RWPE2 (cell line): ENCODE data around the gene FGA.

Experiments used
- ATAC-seq: fragments of 200-7000 bp; cut with Tn5 transposase; 3 replicates; pipeline ENCODE4 v1.9.1; 2021; ENCODE audit warnings: low read depth
- DNase-seq: peaks from one replicate; pipeline ENCODE4 v3.0.0-alpha.2; 2020; ENCODE audit warnings: low spot score
- H3K27ac ChIP-seq: fragments of 450-650 bp; 2 replicates; pipeline ENCODE4 v1.5.1; 2017; ENCODE audit warnings: mild to moderate bottlenecking; ENCODE audit not compliant: poor library complexity, severe bottlenecking
- H3K27me3 ChIP-seq: fragments of 250-450 bp; sonication (Bioruptor Pico); 2 replicates; pipeline ENCODE4 v1.5.1; 2021; ENCODE audit warnings: mild to moderate bottlenecking, moderate library complexity; ENCODE audit not compliant: insufficient read depth, poor library complexity, severe bottlenecking
- H3K36me3 ChIP-seq: fragments of 250-450 bp; sonication (Bioruptor Pico); 2 replicates; pipeline ENCODE4 v1.5.1; 2020; ENCODE audit warnings: low read depth, mild to moderate bottlenecking, moderate library complexity
- H3K4me1 ChIP-seq: fragments of 250-450 bp; sonication (Bioruptor Pico); 2 replicates; pipeline ENCODE4 v1.5.1; 2021; ENCODE audit warnings: mild to moderate bottlenecking, moderate library complexity; ENCODE audit not compliant: insufficient read depth, poor library complexity, severe bottlenecking
- H3K4me3 ChIP-seq: fragments of 250-450 bp; sonication (Bioruptor Pico); 2 replicates; pipeline ENCODE4 v1.5.1; 2021; ENCODE audit warnings: mild to moderate bottlenecking, moderate library complexity; ENCODE audit not compliant: severe bottlenecking
- H3K9me3 ChIP-seq: fragments of 250-450 bp; sonication (Bioruptor Pico); 2 replicates; pipeline ENCODE4 v1.5.1; 2021; ENCODE audit warnings: mild to moderate bottlenecking, moderate library complexity; ENCODE audit not compliant: severe bottlenecking
- CTCF ChIP-seq: fragments of 450-650 bp; IDR thresholded peaks from one replicate; pipeline ENCODE4 v1.5.1; 2017; ENCODE audit warnings: mild to moderate bottlenecking, moderate library complexity; ENCODE audit not compliant: poor library complexity, severe bottlenecking

The FGA gene

DNA sequence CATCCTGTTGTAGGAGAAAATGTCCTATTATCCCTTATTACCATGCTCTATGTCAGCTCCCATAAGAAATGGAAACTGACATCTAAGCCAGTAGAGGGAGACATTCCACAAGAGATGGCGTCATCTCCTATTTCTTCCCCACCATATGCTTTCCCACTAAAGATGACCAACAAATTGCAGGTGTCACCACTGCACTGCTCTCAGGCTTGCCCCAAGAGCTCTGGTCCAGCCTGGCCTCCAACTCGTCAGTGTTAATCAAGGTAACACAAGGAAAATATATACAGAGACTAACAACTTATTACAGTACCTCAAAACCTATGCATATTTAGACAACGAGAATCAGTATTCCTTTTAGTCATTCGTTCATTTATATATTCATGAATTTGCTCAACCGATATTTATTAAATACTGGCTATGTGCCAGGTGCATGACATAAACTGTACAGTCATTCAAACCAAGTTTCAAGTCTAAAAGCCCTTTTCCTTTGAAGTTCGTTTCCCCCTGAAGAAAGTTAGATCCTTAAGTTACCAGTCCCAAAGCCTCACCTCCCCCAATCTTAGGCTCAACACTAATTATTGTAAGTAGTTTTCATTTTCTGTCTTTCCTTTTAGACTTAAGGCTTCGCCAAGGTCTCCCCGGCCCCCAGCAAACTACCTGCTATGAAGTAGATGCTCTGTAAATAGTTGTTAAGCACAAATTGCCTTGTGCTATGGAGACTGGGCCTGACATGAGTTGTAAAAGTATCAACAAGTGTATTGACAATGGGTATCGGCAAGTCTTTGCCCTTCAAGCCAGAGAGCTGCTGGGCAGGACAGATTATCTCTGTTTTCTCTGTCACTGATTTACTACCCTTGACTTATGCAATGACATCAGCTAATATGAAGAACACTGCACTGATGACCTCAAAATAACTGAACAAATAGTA lies 30.8 kb downstream of the FGA start:
- Histone ChIP-seq H3K36me3 (no peaks in the 10 kb centered on the region), H3K9me3 (no peaks in the 10 kb centered on the region), H3K27ac (peak overlapping the region; percentile 56), H3K4me1 (peaks cover 36% of the 10 kb centered on the region), H3K4me3 (no peak overlapping the region), H3K27me3 (no peaks in the 10 kb centered on the region)
- ATAC-seq: peak; percentile 43
- peak; percentile 84 for TF ChIP-seq CTCF
- no peak for DNase-seq

DNA sequence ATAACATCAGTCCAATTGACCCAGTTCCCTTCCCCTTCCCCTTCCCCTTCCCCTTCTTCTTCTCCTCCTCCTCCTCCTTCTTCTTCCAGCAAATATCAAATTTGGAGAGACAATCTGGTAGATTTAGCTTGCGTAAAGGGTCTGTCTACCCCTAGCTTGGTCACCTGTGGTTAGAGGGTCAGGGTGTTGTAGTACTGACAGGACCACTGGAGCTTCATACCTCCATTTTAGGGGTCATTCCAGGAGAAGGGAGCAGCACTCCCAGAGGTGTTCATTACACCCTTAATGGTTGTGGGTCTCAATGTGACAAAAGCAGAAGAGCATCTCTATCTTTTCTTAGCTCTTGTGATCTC lies 31.4 kb downstream of the FGA start:
- no peak for TF ChIP-seq CTCF

GRCh38 chr4:154551872-154552686 lies 38.5 kb downstream of the FGA start:
- H3K27ac ChIP-seq: no peak overlapping the region
- TF ChIP-seq CTCF: peak; percentile 92
- H3K4me1 ChIP-seq: peaks cover 12% of the 10 kb centered on the region
- no peak overlapping the region for H3K4me3 ChIP-seq
- peaks cover 23% of the 10 kb centered on the region for H3K36me3 ChIP-seq
- ATAC-seq: peak; percentile 68
- no peaks in the 10 kb centered on the region for H3K9me3 ChIP-seq
- peak; percentile 47 for DNase-seq
- no peaks in the 10 kb centered on the region for H3K27me3 ChIP-seq

More for the DNA sequence above, 31.4 kb downstream of the FGA start:
- no peak overlapping the region for H3K27ac ChIP-seq
- H3K36me3 ChIP-seq: no peaks in the 10 kb centered on the region
- no peak for DNase-seq
- H3K27me3 ChIP-seq: no peaks in the 10 kb centered on the region
- H3K4me3 ChIP-seq: no peak overlapping the region
- H3K9me3 ChIP-seq: no peaks in the 10 kb centered on the region
- ATAC-seq: no peak
- H3K4me1 ChIP-seq: peaks cover 30% of the 10 kb centered on the region

DNA sequence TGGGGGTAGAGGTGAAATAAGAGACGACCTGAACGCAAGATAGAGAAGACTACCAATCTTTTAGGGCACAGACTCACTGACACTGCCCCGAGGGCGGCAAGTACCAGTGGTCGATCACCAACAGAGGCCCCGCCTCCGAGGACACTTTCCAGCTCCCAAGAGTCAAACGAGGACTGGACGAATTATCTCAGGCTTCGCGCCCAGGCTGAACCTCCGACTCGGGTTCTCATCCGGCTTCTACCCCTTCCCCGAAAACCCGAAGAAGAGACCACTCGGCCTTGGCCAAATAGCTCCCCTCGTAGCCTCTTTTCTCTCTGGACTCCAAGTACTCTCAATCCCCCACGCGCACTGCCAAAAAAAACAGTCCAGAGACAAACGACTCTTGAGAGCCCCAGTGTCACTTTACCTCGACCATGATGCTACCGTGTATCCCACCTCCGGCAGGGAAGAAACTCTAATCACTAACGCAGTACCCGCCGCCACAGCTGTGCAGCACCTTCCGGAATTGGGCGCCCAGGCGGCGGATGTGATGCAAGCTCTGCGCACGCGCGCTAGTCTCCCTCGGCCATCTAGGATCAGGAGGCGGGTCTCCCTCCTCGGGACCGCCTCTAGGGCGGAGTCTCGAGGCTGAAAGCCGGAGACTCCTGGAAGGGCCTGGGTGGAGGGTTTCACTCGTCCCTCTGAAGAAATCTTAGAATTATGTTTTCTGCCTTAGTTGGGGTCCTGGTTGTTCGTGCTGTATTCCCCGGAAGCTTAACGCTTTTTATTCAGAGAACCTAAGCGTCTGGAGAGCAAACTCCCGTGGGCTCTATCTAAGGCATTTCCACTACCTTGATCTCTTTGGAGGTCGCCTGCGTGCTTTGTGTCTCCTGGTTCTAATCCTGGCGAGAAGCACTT lies 40.4 kb downstream of the FGA start, which contains the start of gene PLRG1:
PLRG1 (minus strand) TSS at position 507 of the 897 bp plus-strand sequence; CDS start at position 415, 92 bp downstream.
- peak; percentile 95 for ATAC-seq
- peaks cover 12% of the 10 kb centered on the region for H3K4me1 ChIP-seq
- no peaks in the 10 kb centered on the region for H3K9me3 ChIP-seq
- no peaks in the 10 kb centered on the region for H3K27me3 ChIP-seq
- peak; percentile 92 for DNase-seq
- TF ChIP-seq CTCF: no peak
- peaks cover 42% of the 10 kb centered on the region for H3K36me3 ChIP-seq
- peak within 1 kb of the TSS; percentile 50 for H3K4me3 ChIP-seq
- H3K27ac ChIP-seq: peak within 1 kb of the TSS; percentile 17
